Liver (tissue), 9 donors: Measurements from ENCODE around the gene AGTRAP. TPM values are rescaled to one million over a fixed set of nuclear protein-coding genes. Genes with fewer than 3 reads are reported as not detected.

ENCODE experiments used
- DNase-seq: peaks from one replicate; pipeline ENCODE4 v3.0.0-alpha.2; 2017; ENCODE audit warnings: low spot score
- H3K27ac ChIP-seq, 2 donors: one replicate each; pipeline ENCODE4 v1.7.0; 2013; ENCODE audit warnings: inconsistent platforms in 2 of 2, low read length in 2 of 2, control low read depth in 1 of 2, low read depth in 1 of 2, mild to moderate bottlenecking in 1 of 2
- H3K27me3 ChIP-seq, 4 donors: one replicate each; pipeline versions ENCODE4 v1.6.1 to v1.7.0; 2013; ENCODE audit warnings: low read length in 3 of 4, inconsistent platforms in 1 of 4, mild to moderate bottlenecking in 1 of 4, moderate library complexity in 1 of 4; ENCODE audit not compliant: control insufficient read depth in 4 of 4, insufficient read depth in 4 of 4
- H3K36me3 ChIP-seq, 4 donors: one replicate each; pipeline versions ENCODE4 v1.6.1 to v1.7.0; 2013; ENCODE audit warnings: low read length in 3 of 4, mild to moderate bottlenecking in 3 of 4, low read depth in 1 of 4, moderate library complexity in 1 of 4; ENCODE audit not compliant: control insufficient read depth in 4 of 4, insufficient read depth in 3 of 4
- H3K4me1 ChIP-seq, 4 donors: one replicate each; pipeline versions ENCODE4 v1.6.1 to v1.7.0; 2013; ENCODE audit warnings: low read length in 3 of 4, mild to moderate bottlenecking in 3 of 4, moderate library complexity in 1 of 4; ENCODE audit not compliant: control insufficient read depth in 4 of 4, insufficient read depth in 4 of 4
- H3K4me3 ChIP-seq, 3 donors: one replicate each; pipeline versions ENCODE4 v1.6.1 to v1.7.0; 2013; ENCODE audit warnings: low read length in 3 of 3, control low read depth in 1 of 3, low read depth in 1 of 3, mild to moderate bottlenecking in 1 of 3
- H3K9ac ChIP-seq, 2 donors: one replicate each; pipeline ENCODE4 v1.7.0; 2013; ENCODE audit warnings: low read length in 2 of 2, mild to moderate bottlenecking in 2 of 2, moderate library complexity in 2 of 2, control low read depth in 1 of 2, low read depth in 1 of 2
- H3K9me3 ChIP-seq, 4 donors: one replicate each; pipeline versions ENCODE4 v1.6.1 to v1.7.0; 2013; ENCODE audit warnings: low read length in 3 of 4; ENCODE audit not compliant: control insufficient read depth in 4 of 4
- ATF3 ChIP-seq: IDR thresholded peaks from 2 replicates; pipeline ENCODE4 v1.6.1; 2016; ENCODE audit warnings: antibody characterized with exemption
- CTCF ChIP-seq: fragments of 150-350 bp; IDR thresholded peaks from 2 replicates; pipeline ENCODE4 v1.5.1; 2017; ENCODE audit warnings: improper control_type of control experiment, low read depth, low read length; ENCODE audit not compliant: missing input control
- EGR1 ChIP-seq, 2 donors: IDR thresholded peaks; 2 replicates each; pipeline ENCODE4 v1.6.1; 2016 to 2018; ENCODE audit warnings: antibody characterized with exemption in 2 of 2, low read depth in 2 of 2
- FOXA1 ChIP-seq: IDR thresholded peaks from 2 replicates; pipeline ENCODE4 v1.6.1; 2016; ENCODE audit warnings: antibody characterized with exemption
- HNF4G ChIP-seq: IDR thresholded peaks from 2 replicates; pipeline ENCODE4 v1.6.1; 2016; ENCODE audit warnings: antibody characterized with exemption
- RAD21 ChIP-seq, 2 donors: IDR thresholded peaks; 2 replicates each; pipeline ENCODE4 v1.6.1; 2016; ENCODE audit warnings: antibody characterized with exemption in 2 of 2, mild to moderate bottlenecking in 2 of 2
- SP1 ChIP-seq: IDR thresholded peaks from 2 replicates; pipeline ENCODE4 v1.6.1; 2018; ENCODE audit warnings: antibody characterized with exemption, mild to moderate bottlenecking
- YY1 ChIP-seq: IDR thresholded peaks from 2 replicates; pipeline ENCODE4 v1.6.1; 2016; ENCODE audit warnings: antibody characterized with exemption, mild to moderate bottlenecking
- ZBTB33 ChIP-seq: IDR thresholded peaks from 2 replicates; pipeline ENCODE4 v1.6.1; 2016; ENCODE audit warnings: antibody characterized with exemption
- WGBS: extraction: QIAGEN DNeasy Blood & Tissue Kit; methylation state at CpG from one replicate; pipeline ENCODE4 v1.1.7; 2013; 5-methylcytosine and 5-hydroxymethylcytosine counted together
- polyA plus RNA-seq, 2 donors: library from polyadenylated mRNA; stranded (reverse) in 1 of 2; unstranded in 1 of 2; fragments of 200-250 nt in 1 of 2; fragments of >200 nt in 1 of 2; fragmentation: Nextera tagmentation in 1 of 2; extraction: Ambion mirVana in 1 of 2; gene quantifications; one replicate each; pipeline versions ENCODE4 v1.2.1 to v1.2.3, GENCODE V29; 2013 to 2015
- total RNA-seq, 2 donors: library from RNA; depleted of rRNA; stranded (reverse); fragments of >200 nt; gene quantifications; one replicate each; pipeline ENCODE4 v1.2.3, GENCODE V29; 2014
- TF ChIP-seq, protein P1 (sequence below): IDR thresholded peaks from 2 replicates; pipeline ENCODE4 v1.6.1; 2016; ENCODE audit warnings: antibody characterized with exemption, mild to moderate bottlenecking
- TF ChIP-seq, protein P2 (sequence below): IDR thresholded peaks from 2 replicates; pipeline ENCODE4 v1.6.1; 2016; ENCODE audit warnings: antibody characterized with exemption
- donor health status: healthy.
- donor health status: healthy.
- donor health status: healthy.
- donor health status: healthy.
- donor health status: healthy.

AGTRAP gene
- total and polyA plus RNA-seq, 4 donors: 8.5 to 19.3 (median 17.5) TPM

DNA sequence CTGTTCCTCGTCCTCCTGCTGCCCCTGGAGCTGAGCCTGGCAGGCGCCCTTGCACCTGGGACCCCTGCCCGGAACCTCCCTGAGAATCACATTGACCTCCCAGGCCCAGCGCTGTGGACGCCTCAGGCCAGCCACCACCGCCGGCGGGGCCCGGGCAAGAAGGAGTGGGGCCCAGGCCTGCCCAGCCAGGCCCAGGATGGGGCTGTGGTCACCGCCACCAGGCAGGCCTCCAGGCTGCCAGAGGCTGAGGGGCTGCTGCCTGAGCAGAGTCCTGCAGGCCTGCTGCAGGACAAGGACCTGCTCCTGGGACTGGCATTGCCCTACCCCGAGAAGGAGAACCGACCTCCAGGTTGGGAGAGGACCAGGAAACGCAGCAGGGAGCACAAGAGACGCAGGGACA, 29.6 kb upstream of the AGTRAP start:
- no peaks in the 10 kb centered on the region for H3K36me3 ChIP-seq
- H3K4me3 ChIP-seq: no peak overlapping the region
- H3K9ac ChIP-seq: no peak overlapping the region
- no peak for TF ChIP-seq HNF4G
- TF ChIP-seq RAD21 (IDR thresholded peaks at IDR 0.05): no peak
- TF ChIP-seq, protein P1, sequence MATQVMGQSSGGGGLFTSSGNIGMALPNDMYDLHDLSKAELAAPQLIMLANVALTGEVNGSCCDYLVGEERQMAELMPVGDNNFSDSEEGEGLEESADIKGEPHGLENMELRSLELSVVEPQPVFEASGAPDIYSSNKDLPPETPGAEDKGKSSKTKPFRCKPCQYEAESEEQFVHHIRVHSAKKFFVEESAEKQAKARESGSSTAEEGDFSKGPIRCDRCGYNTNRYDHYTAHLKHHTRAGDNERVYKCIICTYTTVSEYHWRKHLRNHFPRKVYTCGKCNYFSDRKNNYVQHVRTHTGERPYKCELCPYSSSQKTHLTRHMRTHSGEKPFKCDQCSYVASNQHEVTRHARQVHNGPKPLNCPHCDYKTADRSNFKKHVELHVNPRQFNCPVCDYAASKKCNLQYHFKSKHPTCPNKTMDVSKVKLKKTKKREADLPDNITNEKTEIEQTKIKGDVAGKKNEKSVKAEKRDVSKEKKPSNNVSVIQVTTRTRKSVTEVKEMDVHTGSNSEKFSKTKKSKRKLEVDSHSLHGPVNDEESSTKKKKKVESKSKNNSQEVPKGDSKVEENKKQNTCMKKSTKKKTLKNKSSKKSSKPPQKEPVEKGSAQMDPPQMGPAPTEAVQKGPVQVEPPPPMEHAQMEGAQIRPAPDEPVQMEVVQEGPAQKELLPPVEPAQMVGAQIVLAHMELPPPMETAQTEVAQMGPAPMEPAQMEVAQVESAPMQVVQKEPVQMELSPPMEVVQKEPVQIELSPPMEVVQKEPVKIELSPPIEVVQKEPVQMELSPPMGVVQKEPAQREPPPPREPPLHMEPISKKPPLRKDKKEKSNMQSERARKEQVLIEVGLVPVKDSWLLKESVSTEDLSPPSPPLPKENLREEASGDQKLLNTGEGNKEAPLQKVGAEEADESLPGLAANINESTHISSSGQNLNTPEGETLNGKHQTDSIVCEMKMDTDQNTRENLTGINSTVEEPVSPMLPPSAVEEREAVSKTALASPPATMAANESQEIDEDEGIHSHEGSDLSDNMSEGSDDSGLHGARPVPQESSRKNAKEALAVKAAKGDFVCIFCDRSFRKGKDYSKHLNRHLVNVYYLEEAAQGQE: no peak
- no peak for TF ChIP-seq FOXA1
- TF ChIP-seq YY1: no peak
- no peak for TF ChIP-seq ATF3
- no peak for TF ChIP-seq SP1
- H3K4me1 ChIP-seq: peaks cover 0 to 9% (median 5%) of the 10 kb centered on the region in 4 donors
- no peaks in the 10 kb centered on the region for H3K27me3 ChIP-seq
- H3K27ac ChIP-seq: no peak overlapping the region
- DNase-seq: no peak
- WGBS: 95% methylated on average over 14 of the region's 14 CpGs
- H3K9me3 ChIP-seq: no peaks in the 10 kb centered on the region

DNA sequence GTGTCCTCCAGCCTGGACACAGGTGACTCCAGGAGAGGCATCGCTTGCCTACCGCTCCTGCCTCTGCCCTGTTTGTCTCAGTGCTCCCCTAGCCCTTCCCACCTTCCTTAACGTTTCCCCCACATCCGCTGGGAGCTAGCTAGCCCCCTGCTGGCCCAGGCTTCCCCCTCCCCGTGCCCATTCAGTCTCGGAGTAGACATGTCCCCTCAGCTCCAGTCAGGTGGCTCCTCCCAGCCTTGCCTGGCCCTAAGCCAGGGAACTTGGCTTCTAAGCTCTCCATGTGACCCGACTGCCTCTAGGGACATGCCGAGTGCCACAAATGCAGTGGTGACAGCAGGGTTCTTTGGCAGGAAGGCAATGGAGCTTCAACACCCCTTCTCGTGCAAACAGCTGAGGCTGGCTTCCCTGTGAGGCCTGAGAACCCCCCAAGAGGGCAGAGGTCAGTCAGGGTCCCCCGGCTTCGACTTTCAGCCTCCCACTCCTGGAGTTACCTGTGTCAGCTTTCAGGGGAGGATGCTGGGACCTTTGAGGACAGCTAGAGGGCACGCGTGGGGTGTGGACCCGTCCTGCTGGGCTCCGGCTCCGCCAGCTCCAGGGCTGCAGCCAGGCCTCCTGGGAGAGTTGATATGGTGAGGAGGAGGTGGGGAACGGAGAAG, 28.2 kb upstream of the AGTRAP start:
- TF ChIP-seq ZBTB33: no peak
- Histone ChIP-seq H3K27me3 (no peaks in the 10 kb centered on the region), H3K9ac (no peak overlapping the region), H3K4me3 (no peak overlapping the region), H3K4me1 (peaks cover 0 to 9% (median 5%) of the 10 kb centered on the region in 4 donors), H3K27ac (no peak overlapping the region), H3K9me3 (no peaks in the 10 kb centered on the region), H3K36me3 (no peaks in the 10 kb centered on the region)
- WGBS: 34% methylated on average over 17 of the region's 17 CpGs
- DNase-seq: peak; percentile 57

DNA sequence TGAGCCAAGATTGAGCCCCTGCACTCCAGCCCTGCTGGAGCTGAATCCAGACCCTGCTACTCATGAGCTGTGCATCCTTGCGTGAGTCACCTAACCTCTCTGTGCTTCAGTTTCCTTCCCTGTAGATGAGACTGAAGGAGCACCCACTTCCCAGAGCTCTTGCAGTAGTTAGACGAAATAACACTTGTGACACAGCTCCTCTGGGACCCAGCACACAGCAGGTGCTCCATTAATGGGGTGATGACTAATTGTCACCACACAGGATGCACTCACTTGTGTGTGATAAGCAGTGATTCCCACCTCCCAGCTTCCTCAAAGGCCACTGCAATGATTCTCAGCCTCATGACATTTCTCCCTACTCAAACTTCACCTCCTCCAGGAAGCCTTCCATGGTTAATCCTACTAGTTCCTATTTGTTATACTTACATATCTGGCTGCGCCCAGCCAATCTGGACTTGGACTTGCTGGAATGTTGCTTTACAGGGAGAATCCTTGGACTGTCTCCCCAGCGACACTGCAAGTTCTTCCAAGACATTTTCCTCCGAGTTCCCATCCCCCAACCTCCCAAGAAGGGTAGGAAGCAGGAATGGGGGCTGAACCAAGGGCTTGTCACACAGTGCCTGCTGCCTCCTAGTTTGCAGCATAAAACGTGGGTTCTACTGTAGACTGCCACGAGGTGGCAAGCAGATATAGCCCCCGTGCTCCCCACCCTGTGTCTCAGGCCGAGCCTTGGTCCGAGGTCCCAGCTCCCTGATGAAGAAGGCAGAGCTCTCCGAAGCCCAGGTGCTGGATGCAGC, 27.2 kb upstream of the AGTRAP start:
- Histone ChIP-seq H3K9ac (no peak overlapping the region), H3K4me1 (peaks cover 0 to 9% (median 5%) of the 10 kb centered on the region in 4 donors), H3K4me3 (no peak overlapping the region), H3K27me3 (no peaks in the 10 kb centered on the region), H3K36me3 (no peaks in the 10 kb centered on the region), H3K9me3 (no peaks in the 10 kb centered on the region), H3K27ac (no peak overlapping the region)
- 80% methylated on average over 11 of the region's 11 CpGs for WGBS
- DNase-seq: no peak
- TF ChIP-seq HNF4G (no peak), CTCF (no peak), ATF3 (no peak), FOXA1 (no peak), SP1 (no peak), EGR1 (IDR thresholded peaks at IDR 0.05; ENCODE audit: low read depth in 2 of 2) (no peak), ZBTB33 (no peak)
- TF ChIP-seq, protein P2, sequence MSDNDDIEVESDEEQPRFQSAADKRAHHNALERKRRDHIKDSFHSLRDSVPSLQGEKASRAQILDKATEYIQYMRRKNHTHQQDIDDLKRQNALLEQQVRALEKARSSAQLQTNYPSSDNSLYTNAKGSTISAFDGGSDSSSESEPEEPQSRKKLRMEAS: no peak
